Colonic mucosa (tissue), 4 donors: ENCODE data around the gene CRACDL. TPM values are rescaled to one million over a fixed set of nuclear protein-coding genes. Genes with fewer than 3 reads are reported as not detected.

Source experiments
- DNase-seq: peaks from one replicate; pipeline ENCODE4 v3.0.0-alpha.2; 2020
- H3K27ac ChIP-seq: fragments of 200-600 bp; one replicate; pipeline ENCODE4 v1.8.0; 2021
- H3K27me3 ChIP-seq: fragments of 200-600 bp; one replicate; pipeline ENCODE4 v1.8.0; 2021
- H3K36me3 ChIP-seq: fragments of 200-600 bp; one replicate; pipeline ENCODE4 v1.8.0; 2021
- H3K4me1 ChIP-seq: fragments of 200-600 bp; one replicate; pipeline ENCODE4 v1.8.0; 2021; ENCODE audit warnings: mild to moderate bottlenecking
- H3K4me3 ChIP-seq: fragments of 200-600 bp; one replicate; pipeline ENCODE4 v1.8.0; 2021
- H3K9ac ChIP-seq, 2 donors: one replicate each; pipeline ENCODE4 v1.7.0; 2013; ENCODE audit warnings: control low read depth in 2 of 2, low read depth in 2 of 2, low read length in 2 of 2
- H3K9me3 ChIP-seq: fragments of 200-600 bp; one replicate; pipeline ENCODE4 v1.8.0; 2021
- CTCF ChIP-seq: fragments of 200-600 bp; IDR thresholded peaks from one replicate; pipeline ENCODE4 v1.8.0; 2022; ENCODE audit warnings: antibody characterized with exemption, mild to moderate bottlenecking
- intact Hi-C: fragments of 100-400 bp; cut with DNase I; formaldehyde crosslinking; loops from one replicate; pipeline ENCODE4 v1.14.1; 2022
- total RNA-seq, 2 donors: library from RNA; stranded (reverse); fragmentation: NEBNext Ultra II Directional in 1 of 2; extraction: Animal tissue kit (Norgen Biotek cat#: 25700) in 1 of 2; gene quantifications; one replicate each; pipeline ENCODE4 v1.2.1, GENCODE V29; 2021
- donor health status: healthy.
- donor health status: DM: no; HTN: no; CAD: no.
- donor health status: DM: no; HTN: no; CAD: no.

CRACDL gene
- total RNA-seq, 2 donors from 2014 or later: 11.5 to 22.3 TPM

- intact Hi-C loops: no loop called here
- TF ChIP-seq CTCF: no peak
- Histone ChIP-seq H3K27ac (no peak overlapping the region), H3K4me3 (no peak overlapping the region), H3K27me3 (no peaks in the 10 kb centered on the region), H3K36me3 (no peaks in the 10 kb centered on the region), H3K9ac (no peak overlapping the region), H3K4me1 (no peaks in the 10 kb centered on the region), H3K9me3 (no peaks in the 10 kb centered on the region)
- DNase-seq: no peak
Measured at GRCh38 chr2:98748292-98749065, 187.5 kb downstream of the CRACDL start.

- no peak for DNase-seq
- TF ChIP-seq CTCF: no peak
- no peaks in the 10 kb centered on the region for H3K27me3 ChIP-seq
Measured at GRCh38 chr2:98747888-98748287, 188.1 kb downstream of the CRACDL start.

GRCh38 chr2:98746426-98746825, 189.6 kb downstream of the CRACDL start:
- no peak for DNase-seq
- no peak for TF ChIP-seq CTCF
- no peaks in the 10 kb centered on the region for H3K4me1 ChIP-seq
- H3K9me3 ChIP-seq: no peaks in the 10 kb centered on the region
- H3K27me3 ChIP-seq: no peaks in the 10 kb centered on the region
- H3K27ac ChIP-seq: no peak overlapping the region
- no peaks in the 10 kb centered on the region for H3K36me3 ChIP-seq
- H3K9ac ChIP-seq: no peak overlapping the region
- intact Hi-C loops: no loop called here
- H3K4me3 ChIP-seq: no peak overlapping the region

More at GRCh38 chr2:98747888-98748287, 188.1 kb downstream of the CRACDL start:
- no peaks in the 10 kb centered on the region for H3K9me3 ChIP-seq
- no peaks in the 10 kb centered on the region for H3K4me1 ChIP-seq
- no peak overlapping the region for H3K9ac ChIP-seq
- intact Hi-C loops: no loop called here
- H3K36me3 ChIP-seq: no peaks in the 10 kb centered on the region
- H3K4me3 ChIP-seq: no peak overlapping the region
- H3K27ac ChIP-seq: no peak overlapping the region

GRCh38 chr2:98744595-98744994, 191.4 kb downstream of the CRACDL start:
- Histone ChIP-seq H3K4me1 (no peaks in the 10 kb centered on the region), H3K9me3 (no peaks in the 10 kb centered on the region), H3K27ac (no peak overlapping the region), H3K4me3 (no peak overlapping the region), H3K27me3 (no peaks in the 10 kb centered on the region), H3K36me3 (no peaks in the 10 kb centered on the region), H3K9ac (no peak overlapping the region)
- TF ChIP-seq CTCF: no peak
- intact Hi-C loops: no loop called here
- no peak for DNase-seq

Other genes with a start within 250 kb of the CRACDL start
- gene MGAT4A, start 205.1 kb downstream of the CRACDL start, total RNA-seq: 100 to 1,000 TPM; 103 to 125 TPM
- gene C2orf15, start 205.5 kb upstream of the CRACDL start, total RNA-seq: 1 to 10 TPM; 3.1 to 3.6 TPM
- 1 to 10 TPM; 6.1 to 6.6 TPM for gene TSGA10, start 218.7 kb upstream of the CRACDL start, total RNA-seq
- gene LIPT1, start 218.7 kb upstream of the CRACDL start, total RNA-seq: 1 to 10 TPM; 6.2 to 6.3 TPM
- gene MITD1, start 244.8 kb upstream of the CRACDL start, total RNA-seq: 10 to 100 TPM; 24.6 to 25.3 TPM
- 10 to 100 TPM; 25.9 to 26.9 TPM for gene MRPL30, start 245.0 kb upstream of the CRACDL start, total RNA-seq